ENCODE measurements around the gene CEBPB.
A peak's percentile ranks its signal among the peaks of the same experiment; 100 is the strongest.

CEBPB gene

GRCh38 chr20:50163570-50164317 lies 26.9 kb upstream of the CEBPB start:
- TF ChIP-seq FOXP2 (optimal IDR thresholded peaks at IDR 0.05; ENCODE audit: borderline replicate concordance, extremely low read depth, extremely low read length, insufficient read depth), result no peak
- TF ChIP-seq POLR2AphosphoS5 (IDR thresholded peaks at IDR 0.05; ENCODE audit: low read depth, low read length), result no peak
- TF ChIP-seq TAF1 (IDR thresholded peaks at IDR 0.05; ENCODE audit: borderline replicate concordance, insufficient read depth, low read length), result no peak
- no peak for TF ChIP-seq REST (IDR thresholded peaks at IDR 0.05; ENCODE audit: insufficient read depth in 1 of 2, low read depth in 2 of 2, low read length in 2 of 2)
- no peak for TF ChIP-seq SIN3A (IDR thresholded peaks at IDR 0.05; ENCODE audit: borderline replicate concordance, insufficient read depth, low read length)

- TF ChIP-seq REST (IDR thresholded peaks at IDR 0.05; ENCODE audit: insufficient read depth in 1 of 2, low read depth in 2 of 2, low read length in 2 of 2) (peak in 1 of 2 experiments; percentile 24; a peak in 1 of 4 replicates), TAF1 (IDR thresholded peaks at IDR 0.05; ENCODE audit: borderline replicate concordance, insufficient read depth, low read length) (no peak), SIN3A (IDR thresholded peaks at IDR 0.05; ENCODE audit: borderline replicate concordance, insufficient read depth, low read length) (peak; percentile 94; the same call in 1 of the 2 replicates), POLR2AphosphoS5 (IDR thresholded peaks at IDR 0.05; ENCODE audit: low read depth, low read length) (peak; percentile 54; the same call in 1 of the 2 replicates), FOXP2 (optimal IDR thresholded peaks at IDR 0.05; ENCODE audit: borderline replicate concordance, extremely low read depth, extremely low read length, insufficient read depth) (peak; percentile 99)
Observed at GRCh38 chr20:50165684-50166554, 24.7 kb upstream of the CEBPB start.

GRCh38 chr20:50169329-50169823 lies 21.3 kb upstream of the CEBPB start:
- TF ChIP-seq FOXP2 (optimal IDR thresholded peaks at IDR 0.05; ENCODE audit: borderline replicate concordance, extremely low read depth, extremely low read length, insufficient read depth) (no peak), REST (IDR thresholded peaks at IDR 0.05; ENCODE audit: insufficient read depth in 1 of 2, low read depth in 2 of 2, low read length in 2 of 2) (no peak), POLR2AphosphoS5 (IDR thresholded peaks at IDR 0.05; ENCODE audit: low read depth, low read length) (no peak), SIN3A (IDR thresholded peaks at IDR 0.05; ENCODE audit: borderline replicate concordance, insufficient read depth, low read length) (no peak), TAF1 (IDR thresholded peaks at IDR 0.05; ENCODE audit: borderline replicate concordance, insufficient read depth, low read length) (no peak)

- TF ChIP-seq REST (IDR thresholded peaks at IDR 0.05; ENCODE audit: insufficient read depth in 1 of 2, low read depth in 2 of 2, low read length in 2 of 2), result no peak
- TF ChIP-seq POLR2AphosphoS5 (IDR thresholded peaks at IDR 0.05; ENCODE audit: low read depth, low read length), result no peak
- TF ChIP-seq SIN3A (IDR thresholded peaks at IDR 0.05; ENCODE audit: borderline replicate concordance, insufficient read depth, low read length), result no peak
- no peak for TF ChIP-seq TAF1 (IDR thresholded peaks at IDR 0.05; ENCODE audit: borderline replicate concordance, insufficient read depth, low read length)
- no peak for TF ChIP-seq FOXP2 (optimal IDR thresholded peaks at IDR 0.05; ENCODE audit: borderline replicate concordance, extremely low read depth, extremely low read length, insufficient read depth)
Observed at GRCh38 chr20:50170549-50171220, 19.9 kb upstream of the CEBPB start.
